Right renal pelvis (tissue), 4 donors: ENCODE data around the gene PRKCA. TPM values are rescaled to one million over a fixed set of nuclear protein-coding genes. Genes with fewer than 3 reads are reported as not detected.
"Not testable (repeated sequence)": the region's sequence is repeated elsewhere in the genome, so short reads cannot be mapped to it uniquely, and the experiment has no call there.

Source experiments
- DNase-seq, 4 donors: peaks; one replicate each; pipeline ENCODE4 v3.0.0-alpha.2; 2013; ENCODE audit warnings: low read depth in 4 of 4, low spot score in 3 of 4, missing footprints in 1 of 4
- polyA plus RNA-seq, 4 donors: library from polyadenylated mRNA; unstranded; fragments of 120-200 nt; gene quantifications; one replicate each; pipeline ENCODE4 v1.2.1, GENCODE V29; 2013; ENCODE audit not compliant: insufficient read length in 4 of 4

The PRKCA gene
- polyA plus RNA-seq, 4 donors, result 20.9 to 25.9 (median 24.5) TPM

DNA sequence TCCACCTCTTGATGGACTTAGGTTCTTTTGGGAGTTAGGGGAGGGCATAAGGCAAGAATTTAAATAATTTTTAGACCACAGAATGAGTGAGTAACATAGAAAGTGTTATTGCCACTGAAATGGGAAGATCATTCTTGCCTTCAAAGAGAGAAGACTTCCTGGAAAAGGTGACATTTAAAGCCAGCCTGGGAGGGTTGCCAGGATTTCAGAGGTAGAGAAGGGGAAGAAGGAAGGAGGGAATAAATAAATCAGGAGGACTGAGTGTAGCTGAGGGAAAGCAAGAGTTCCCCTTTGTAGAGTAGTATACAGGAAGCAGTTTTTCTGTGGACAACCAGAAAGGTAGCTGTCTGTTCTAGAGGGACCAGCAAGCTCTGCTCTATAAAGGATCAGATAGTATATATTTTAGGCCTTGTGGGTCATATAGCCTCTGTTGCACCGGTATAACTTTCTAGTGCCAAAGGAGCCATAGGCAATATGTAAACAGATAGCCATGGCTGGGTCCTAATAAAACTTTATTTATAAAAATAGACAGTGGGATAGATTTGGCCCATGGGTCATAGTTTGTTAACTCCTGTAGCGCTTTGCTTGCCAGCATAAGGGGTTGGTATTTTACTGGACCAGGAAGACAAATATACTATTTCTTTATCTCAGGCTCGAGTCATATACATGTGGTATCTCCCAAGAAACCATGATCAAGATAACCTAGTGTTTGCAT, 385.3 kb downstream of the PRKCA start:
- DNase-seq, result no peak

- no peak for DNase-seq
Observed at GRCh38 chr17:66689221-66689620, 386.8 kb downstream of the PRKCA start.

DNA sequence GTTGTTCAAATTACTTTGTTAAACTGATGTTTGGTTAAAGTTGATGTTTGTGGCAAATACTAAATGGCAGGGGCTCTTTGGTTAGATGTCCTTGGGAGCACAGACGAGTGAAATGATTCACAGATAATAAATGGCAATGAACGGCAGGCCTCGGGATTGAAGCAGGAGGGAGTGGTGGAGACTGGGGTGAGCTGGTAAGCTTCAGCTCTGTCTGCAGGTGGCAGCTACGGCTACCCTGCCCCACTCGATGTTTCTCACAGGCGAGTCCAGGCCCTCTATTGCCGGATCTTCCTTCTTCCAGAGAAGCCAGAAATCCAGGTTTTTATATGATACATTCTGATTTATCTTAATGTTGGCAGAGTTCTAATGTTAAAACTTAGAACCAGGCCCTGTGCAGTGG, 387.8 kb downstream of the PRKCA start:
- no peak for DNase-seq

GRCh38 chr17:66691644-66692420, 389.4 kb downstream of the PRKCA start:
- no peak for DNase-seq

- DNase-seq, result no peak
Observed at GRCh38 chr17:66692421-66692690, 389.9 kb downstream of the PRKCA start.

DNA sequence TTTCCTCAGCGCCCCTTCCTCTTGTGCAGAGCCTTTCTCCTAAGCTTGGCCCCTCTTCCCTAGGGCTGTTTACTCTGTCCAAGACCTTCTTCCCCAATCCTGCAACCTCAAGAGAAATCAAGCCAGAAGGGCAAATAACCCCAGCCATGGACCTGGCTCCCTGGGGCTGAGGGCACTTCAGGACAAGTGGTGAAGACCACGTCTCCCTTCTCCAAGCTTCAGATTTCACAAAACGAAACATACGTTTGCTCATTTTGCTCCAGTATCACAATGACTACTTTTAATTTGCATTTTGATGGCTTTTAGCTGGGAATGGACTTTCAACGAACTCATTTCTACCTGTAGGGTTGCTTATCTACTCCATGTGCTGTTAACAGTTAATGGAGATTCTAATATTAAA, 392.7 kb downstream of the PRKCA start:
- DNase-seq, result no peak

GRCh38 chr17:66698270-66698669, 395.9 kb downstream of the PRKCA start:
- no peak for DNase-seq

DNA sequence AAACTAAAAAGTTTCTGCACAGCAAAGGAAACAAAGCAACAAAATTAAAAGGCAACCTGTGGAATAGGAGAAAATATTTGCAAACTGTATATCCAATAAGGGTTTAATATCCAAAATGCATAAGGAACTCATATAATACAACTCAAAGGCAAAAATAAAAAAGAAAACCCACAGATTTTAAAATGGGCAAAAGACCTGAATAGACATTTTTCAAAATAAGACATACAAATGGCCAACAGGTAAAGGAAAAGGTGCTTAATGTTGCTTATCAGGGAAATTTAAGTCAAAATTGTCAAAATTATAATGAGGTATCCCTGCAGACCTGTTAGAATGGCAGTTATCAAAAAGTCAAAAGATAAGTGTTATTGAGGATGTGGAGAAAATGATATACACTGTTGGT, 399.0 kb downstream of the PRKCA start:
- no peak for DNase-seq

GRCh38 chr17:66702106-66702936, 399.9 kb downstream of the PRKCA start:
- DNase-seq, result no peak

DNA sequence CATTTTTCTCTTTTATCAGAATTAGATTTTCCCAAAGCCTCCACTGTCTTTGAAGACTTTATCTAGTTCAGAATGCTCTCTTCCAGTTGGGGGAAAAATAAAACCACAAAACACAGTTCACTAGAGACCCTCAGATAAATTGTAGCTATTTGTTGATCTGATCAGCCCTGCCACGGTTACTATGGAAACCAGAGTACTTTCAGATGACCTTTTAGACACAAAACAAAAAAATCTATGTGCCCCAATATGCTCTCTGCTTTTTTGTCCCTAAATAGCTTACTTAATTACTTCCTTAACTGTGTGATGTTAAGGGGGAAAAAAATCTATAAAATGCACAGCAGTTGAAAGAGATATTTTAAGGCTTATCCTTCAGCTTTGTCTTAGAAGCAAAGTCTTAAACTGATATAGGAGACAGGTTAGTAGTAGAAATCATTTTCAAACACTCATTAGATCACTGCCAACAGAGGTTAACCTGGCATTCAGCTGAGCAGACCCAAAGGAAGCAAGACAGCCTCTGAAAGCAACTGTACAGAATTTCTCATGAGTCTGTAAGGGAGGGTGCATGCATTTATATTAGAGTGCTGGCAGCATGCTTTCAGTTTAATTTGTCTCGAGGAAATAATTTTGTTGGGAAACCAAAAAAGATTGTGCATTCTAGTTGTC, 402.6 kb downstream of the PRKCA start:
- no peak for DNase-seq

DNA sequence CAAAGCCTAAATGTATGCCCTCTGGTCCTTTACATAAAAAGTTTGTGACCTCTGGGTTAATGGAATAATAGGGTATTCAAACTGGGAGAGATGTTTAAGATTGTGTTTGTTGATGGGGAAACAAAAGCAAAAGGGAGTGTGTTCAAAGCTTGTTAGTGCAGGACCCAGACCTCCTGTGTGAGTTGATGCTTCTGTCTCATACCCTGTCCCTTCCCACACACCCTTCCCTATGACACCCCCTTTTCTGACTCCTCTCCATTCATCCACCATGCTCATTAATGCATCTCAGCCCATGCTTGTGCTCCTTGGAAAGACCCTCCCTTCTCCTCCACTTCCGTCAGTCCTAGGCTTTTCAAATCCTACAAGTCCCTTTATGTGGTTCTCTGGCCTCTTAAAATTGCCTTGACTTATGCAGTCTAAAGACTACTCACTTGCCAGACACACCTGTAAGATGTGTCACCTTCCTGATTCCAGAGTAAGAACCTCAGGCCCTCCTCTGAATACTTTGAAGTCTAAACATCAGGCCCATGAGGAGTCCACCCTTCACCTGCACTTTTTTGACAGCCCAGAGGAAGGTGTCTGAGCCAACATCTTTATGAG, 404.5 kb downstream of the PRKCA start:
- DNase-seq, result no peak

DNA sequence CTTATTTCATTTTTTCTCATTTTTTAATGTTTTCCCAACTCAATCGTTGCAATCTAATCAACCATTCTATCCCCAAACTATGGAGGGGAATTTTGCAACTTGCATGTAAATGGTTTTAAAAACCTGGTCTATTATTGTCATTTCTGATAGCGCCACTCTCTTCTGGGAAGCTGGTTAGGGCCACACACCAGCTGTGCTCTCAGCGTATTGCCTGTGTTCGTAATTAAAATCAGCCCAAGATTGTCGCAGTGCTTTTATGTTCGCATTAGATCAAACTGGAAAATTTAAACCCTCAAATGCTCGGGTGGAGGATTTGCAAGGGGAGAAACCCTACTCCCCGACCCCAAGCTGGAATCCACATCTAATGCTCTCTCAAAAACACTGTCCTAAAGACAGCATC, 409.0 kb downstream of the PRKCA start:
- DNase-seq, result no peak

GRCh38 chr17:66711881-66712321, 409.5 kb downstream of the PRKCA start:
- DNase-seq, result no peak

GRCh38 chr17:66712453-66712852, 410.0 kb downstream of the PRKCA start:
- no peak for DNase-seq

DNA sequence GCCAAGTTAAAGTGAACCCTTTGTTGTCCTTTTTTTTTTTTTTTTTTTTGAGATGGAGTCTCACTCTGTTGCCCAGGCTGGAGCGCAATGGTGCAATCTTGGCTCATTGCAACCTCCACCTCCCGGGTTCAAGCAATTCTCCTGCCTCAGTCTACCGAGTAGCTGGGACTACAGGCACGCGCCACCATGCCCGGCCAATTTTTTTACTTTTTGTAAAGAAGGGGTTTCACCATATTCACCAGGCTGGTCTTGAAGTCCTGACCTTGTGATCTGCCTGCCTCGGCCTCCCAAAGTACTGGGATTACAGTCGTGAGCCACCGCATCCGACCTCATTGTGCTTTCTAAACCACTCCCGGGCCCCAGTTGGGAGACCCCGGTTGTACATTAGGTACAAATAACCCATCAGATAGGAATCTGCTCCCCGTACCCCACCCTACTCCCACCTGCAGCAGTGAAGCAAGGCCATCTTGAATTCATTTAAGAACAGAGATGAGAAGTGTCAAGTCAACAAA, 410.7 kb downstream of the PRKCA start:
- DNase-seq, result not testable (repeated sequence)

- DNase-seq, result no peak
Observed at GRCh38 chr17:66713533-66714042, 411.2 kb downstream of the PRKCA start.

DNA sequence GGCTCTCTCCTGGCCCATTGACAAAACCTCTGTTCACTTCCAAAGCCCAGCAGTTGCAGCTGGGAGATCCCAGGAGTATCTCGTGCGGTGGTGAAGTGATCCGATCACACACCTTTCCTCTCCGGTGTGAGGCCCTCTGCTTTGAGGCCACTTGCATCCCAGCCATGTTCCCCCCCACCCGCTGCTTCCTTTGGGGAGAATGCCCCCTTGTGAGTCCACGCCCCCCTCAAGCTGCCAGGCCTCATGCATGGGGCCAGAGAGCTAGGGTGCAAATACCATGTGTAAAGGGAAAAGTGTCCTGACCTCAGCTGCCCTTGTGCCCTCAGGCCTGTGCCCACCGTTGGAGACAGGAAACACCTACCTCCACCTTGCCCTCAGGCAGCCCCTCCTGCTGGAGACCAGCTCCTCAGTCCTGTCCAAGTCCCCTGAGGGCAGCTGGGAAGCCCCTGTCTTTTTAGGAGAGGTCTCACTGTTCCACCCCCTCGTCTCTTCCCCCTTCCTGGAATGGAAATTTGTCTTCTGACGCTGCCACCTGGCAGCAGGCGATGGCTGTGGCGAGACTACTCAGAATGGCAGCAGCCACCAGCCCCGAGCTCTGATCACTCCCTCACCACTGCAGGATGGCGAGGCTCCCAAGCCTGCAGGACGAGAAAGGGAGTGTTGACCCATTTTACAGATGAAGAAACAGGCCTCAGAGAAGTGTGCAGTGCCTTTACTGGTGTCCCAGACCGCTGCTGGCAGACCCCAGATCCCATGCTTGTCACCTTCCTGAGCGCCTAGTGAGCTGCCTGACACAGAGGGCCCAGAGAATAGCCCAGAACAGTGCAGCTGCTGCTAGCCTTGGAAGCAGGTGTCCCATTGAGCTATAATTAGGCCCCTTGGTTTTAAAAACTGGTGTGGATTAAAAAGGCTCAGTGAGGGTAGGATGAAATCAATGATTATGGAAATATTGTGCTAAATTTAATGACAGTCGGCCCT, 411.9 kb downstream of the PRKCA start:
- DNase-seq, result no peak

GRCh38 chr17:66715076-66715675, 412.8 kb downstream of the PRKCA start:
- no peak for DNase-seq
